Left ventricle myocardium inferior (tissue), 1 donor: ENCODE data around the gene CTRB2. TPM values are rescaled to one million over a fixed set of nuclear protein-coding genes. Genes with fewer than 3 reads are reported as not detected.
"Not testable (repeated sequence)": the region's sequence is repeated elsewhere in the genome, so short reads cannot be mapped to it uniquely, and the experiment has no call there.

Experiments
- DNase-seq: peaks from one replicate; pipeline ENCODE4 v3.0.0-alpha.2; 2020
- H3K27ac ChIP-seq: fragments of 200-600 bp; replicated peaks from 2 replicates; pipeline ENCODE4 v1.8.0; 2021
- H3K27me3 ChIP-seq: fragments of 200-600 bp; 2 replicates; pipeline ENCODE4 v1.8.0; 2021; ENCODE audit warnings: low read depth
- H3K36me3 ChIP-seq: fragments of 200-600 bp; 2 replicates; pipeline ENCODE4 v1.8.0; 2021
- H3K4me1 ChIP-seq: fragments of 200-600 bp; 2 replicates; pipeline ENCODE4 v1.8.0; 2021
- H3K4me3 ChIP-seq: fragments of 200-600 bp; 2 replicates; pipeline ENCODE4 v1.8.0; 2021; ENCODE audit warnings: mild to moderate bottlenecking, moderate library complexity
- H3K9me3 ChIP-seq: fragments of 200-600 bp; replicated peaks from 2 replicates; pipeline ENCODE4 v1.8.0; 2021
- CTCF ChIP-seq: fragments of 200-600 bp; IDR thresholded peaks from 2 replicates; pipeline ENCODE4 v1.8.0; 2021; ENCODE audit warnings: antibody characterized with exemption, mild to moderate bottlenecking, borderline replicate concordance
- intact Hi-C: fragments of 100-400 bp; cut with micrococcal nuclease; formaldehyde crosslinking; loops from one replicate; pipeline ENCODE4 v1.11.0; 2022
- total RNA-seq: library from RNA; stranded (reverse); fragmentation: NEBNext Ultra II Directional; extraction: Animal tissue kit (Norgen Biotek cat#: 25700); gene quantifications from one replicate; pipeline ENCODE4 v1.2.1, GENCODE V29; 2021
- donor health status: DM: no; HTN: yes; CAD: no; lungs with severe emphysema.

The CTRB2 gene
- total RNA-seq, 1 donor from 2014 or later, result not detected

GRCh38 chr16:75216127-75216526 lies 9.2 kb upstream of the CTRB2 start:
- Histone ChIP-seq H3K27me3 (no peaks in the 10 kb centered on the region), H3K27ac (no peak overlapping the region), H3K9me3 (no peaks in the 10 kb centered on the region), H3K4me3 (no peak overlapping the region), H3K36me3 (no peaks in the 10 kb centered on the region), H3K4me1 (no peaks in the 10 kb centered on the region)
- no peak for DNase-seq
- TF ChIP-seq CTCF, result no peak
- intact Hi-C loops, result no loop called here

GRCh38 chr16:75211286-75211685 lies 4.3 kb upstream of the CTRB2 start:
- H3K27ac ChIP-seq, DNase-seq, intact Hi-C loops, H3K4me1 ChIP-seq, H3K9me3 ChIP-seq, H3K4me3 ChIP-seq, H3K36me3 ChIP-seq, H3K27me3 ChIP-seq: not testable (repeated sequence)

- TF ChIP-seq CTCF, result no peak
- intact Hi-C loops, result no loop called here
- no peak overlapping the region for H3K4me3 ChIP-seq
- no peak for DNase-seq
- H3K9me3 ChIP-seq, result no peaks in the 10 kb centered on the region
- H3K27me3 ChIP-seq, result peaks cover 12% of the 10 kb centered on the region
- H3K36me3 ChIP-seq, result no peaks in the 10 kb centered on the region
- no peak overlapping the region for H3K27ac ChIP-seq
- H3K4me1 ChIP-seq, result no peaks in the 10 kb centered on the region
Measured at GRCh38 chr16:75209944-75210343, 3.0 kb upstream of the CTRB2 start.

GRCh38 chr16:75209514-75209913 lies 2.6 kb upstream of the CTRB2 start:
- intact Hi-C loops, H3K36me3 ChIP-seq, H3K9me3 ChIP-seq, H3K4me1 ChIP-seq, DNase-seq, H3K27ac ChIP-seq, H3K4me3 ChIP-seq: not testable (repeated sequence)
- peaks cover 12% of the 10 kb centered on the region for H3K27me3 ChIP-seq

GRCh38 chr16:75208861-75209505 lies 2.0 kb upstream of the CTRB2 start:
- no peak overlapping the region for H3K27ac ChIP-seq
- no peak for DNase-seq
- intact Hi-C loops, result no loop called here
- no peak overlapping the region for H3K4me3 ChIP-seq
- peaks cover 12% of the 10 kb centered on the region for H3K27me3 ChIP-seq
- H3K36me3 ChIP-seq, result no peaks in the 10 kb centered on the region
- no peaks in the 10 kb centered on the region for H3K9me3 ChIP-seq
- H3K4me1 ChIP-seq, result no peaks in the 10 kb centered on the region
- no peak for TF ChIP-seq CTCF

GRCh38 chr16:75208242-75208825 lies 1.4 kb upstream of the CTRB2 start:
- Histone ChIP-seq H3K4me1 (no peaks in the 10 kb centered on the region), H3K27me3 (peaks cover 12% of the 10 kb centered on the region), H3K27ac (no peak overlapping the region), H3K36me3 (no peaks in the 10 kb centered on the region), H3K9me3 (no peaks in the 10 kb centered on the region), H3K4me3 (no peak overlapping the region)
- TF ChIP-seq CTCF, result no peak
- intact Hi-C loops, result no loop called here
- no peak for DNase-seq
